Liver (tissue), 3 donors: ENCODE results near the gene FAM193A.

ENCODE experiments used
- EGR1 ChIP-seq, 2 donors: IDR thresholded peaks; 2 replicates each; pipeline ENCODE4 v1.6.1; 2016 to 2018; ENCODE audit warnings: antibody characterized with exemption in 2 of 2, low read depth in 2 of 2
- YY1 ChIP-seq: IDR thresholded peaks from 2 replicates; pipeline ENCODE4 v1.6.1; 2016; ENCODE audit warnings: antibody characterized with exemption, mild to moderate bottlenecking
- TF ChIP-seq, protein P1 (sequence below): fragments of 150-350 bp; IDR thresholded peaks from 2 replicates; pipeline ENCODE4 v1.5.1; 2017; ENCODE audit warnings: improper control_type of control experiment, low read depth, low read length; ENCODE audit not compliant: missing input control
- donor health status: healthy.
- donor health status: healthy.

DNA sequence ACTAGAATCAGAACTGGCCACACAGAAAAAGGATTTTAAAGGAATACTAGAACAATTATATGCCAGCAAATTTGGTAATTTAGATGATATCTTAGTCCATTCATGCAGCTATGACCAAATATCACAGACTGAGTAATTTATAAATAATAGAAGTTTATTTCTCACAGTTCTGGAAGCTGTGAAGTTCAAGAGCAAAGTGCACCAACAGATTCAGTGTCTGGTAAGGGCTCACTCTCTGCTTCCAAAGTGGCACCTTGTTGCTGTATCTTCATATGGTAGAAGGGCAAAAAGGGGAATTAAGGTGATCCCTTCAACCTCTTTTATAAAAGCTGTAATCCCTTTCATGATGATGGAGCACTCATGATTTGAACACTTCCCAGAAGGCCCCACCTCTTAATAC lies 199.4 kb downstream of the FAM193A start:
- TF ChIP-seq, protein P1, sequence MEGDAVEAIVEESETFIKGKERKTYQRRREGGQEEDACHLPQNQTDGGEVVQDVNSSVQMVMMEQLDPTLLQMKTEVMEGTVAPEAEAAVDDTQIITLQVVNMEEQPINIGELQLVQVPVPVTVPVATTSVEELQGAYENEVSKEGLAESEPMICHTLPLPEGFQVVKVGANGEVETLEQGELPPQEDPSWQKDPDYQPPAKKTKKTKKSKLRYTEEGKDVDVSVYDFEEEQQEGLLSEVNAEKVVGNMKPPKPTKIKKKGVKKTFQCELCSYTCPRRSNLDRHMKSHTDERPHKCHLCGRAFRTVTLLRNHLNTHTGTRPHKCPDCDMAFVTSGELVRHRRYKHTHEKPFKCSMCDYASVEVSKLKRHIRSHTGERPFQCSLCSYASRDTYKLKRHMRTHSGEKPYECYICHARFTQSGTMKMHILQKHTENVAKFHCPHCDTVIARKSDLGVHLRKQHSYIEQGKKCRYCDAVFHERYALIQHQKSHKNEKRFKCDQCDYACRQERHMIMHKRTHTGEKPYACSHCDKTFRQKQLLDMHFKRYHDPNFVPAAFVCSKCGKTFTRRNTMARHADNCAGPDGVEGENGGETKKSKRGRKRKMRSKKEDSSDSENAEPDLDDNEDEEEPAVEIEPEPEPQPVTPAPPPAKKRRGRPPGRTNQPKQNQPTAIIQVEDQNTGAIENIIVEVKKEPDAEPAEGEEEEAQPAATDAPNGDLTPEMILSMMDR, result no peak
- TF ChIP-seq YY1 (no peak), EGR1 (IDR thresholded peaks at IDR 0.05; ENCODE audit: low read depth in 2 of 2) (no peak)
